Measurements from ENCODE around the gene CD200R1.
"Not testable (repeated sequence)": the region's sequence is repeated elsewhere in the genome, so short reads cannot be mapped to it uniquely, and the experiment has no call there.

CD200R1 gene

GRCh38 chr3:112948346-112948838 is 26.5 kb downstream of the CD200R1 start:
- H3K4me3 ChIP-seq (ENCODE audit: control insufficient read depth, low read depth, low read length), result no peak overlapping the region
- no peak for TF ChIP-seq CTCF (conservative IDR thresholded peaks at IDR 0.05; ENCODE audit: control insufficient read depth, insufficient read depth, low read depth, low read length)
- no peak for DNase-seq (ENCODE audit: low read depth)

- DNase-seq (ENCODE audit: low read depth), result no peak
Observed at GRCh38 chr3:112931736-112932521, 43.0 kb downstream of the CD200R1 start.

GRCh38 chr3:112930771-112931170 is 44.1 kb downstream of the CD200R1 start:
- peak; percentile 3 for DNase-seq (ENCODE audit: low read depth)
- H3K4me3 ChIP-seq (ENCODE audit: control insufficient read depth, low read depth, low read length), result no peak overlapping the region
- TF ChIP-seq CTCF (conservative IDR thresholded peaks at IDR 0.05; ENCODE audit: control insufficient read depth, insufficient read depth, low read depth, low read length), result no peak

More at GRCh38 chr3:112931736-112932521, 43.0 kb downstream of the CD200R1 start:
- H3K4me3 ChIP-seq (ENCODE audit: control insufficient read depth, low read depth, low read length), result no peak overlapping the region
- TF ChIP-seq CTCF (conservative IDR thresholded peaks at IDR 0.05; ENCODE audit: control insufficient read depth, insufficient read depth, low read depth, low read length), result no peak

GRCh38 chr3:112925969-112926368 is 48.9 kb downstream of the CD200R1 start:
- no peak for DNase-seq (ENCODE audit: low read depth)
- TF ChIP-seq CTCF (conservative IDR thresholded peaks at IDR 0.05; ENCODE audit: control insufficient read depth, insufficient read depth, low read depth, low read length), result no peak
- no peak overlapping the region for H3K4me3 ChIP-seq (ENCODE audit: control insufficient read depth, low read depth, low read length)

GRCh38 chr3:112925560-112925959 is 49.3 kb downstream of the CD200R1 start:
- no peak for DNase-seq (ENCODE audit: low read depth)
- TF ChIP-seq CTCF (conservative IDR thresholded peaks at IDR 0.05; ENCODE audit: control insufficient read depth, insufficient read depth, low read depth, low read length), result no peak

GRCh38 chr3:112919541-112919940 is 55.4 kb downstream of the CD200R1 start:
- not testable (repeated sequence) for DNase-seq (ENCODE audit: low read depth)

More at GRCh38 chr3:112925560-112925959, 49.3 kb downstream of the CD200R1 start:
- no peak overlapping the region for H3K4me3 ChIP-seq (ENCODE audit: control insufficient read depth, low read depth, low read length)

GRCh38 chr3:112908252-112908651 is 66.7 kb downstream of the CD200R1 start:
- no peak for TF ChIP-seq CTCF (conservative IDR thresholded peaks at IDR 0.05; ENCODE audit: control insufficient read depth, insufficient read depth, low read depth, low read length)
- no peak overlapping the region for H3K4me3 ChIP-seq (ENCODE audit: control insufficient read depth, low read depth, low read length)
- no peak for DNase-seq (ENCODE audit: low read depth)

More at GRCh38 chr3:112919541-112919940, 55.4 kb downstream of the CD200R1 start:
- H3K4me3 ChIP-seq (ENCODE audit: control insufficient read depth, low read depth, low read length), result not testable (repeated sequence)
